ENCODE data around the gene RPS6KA5.

Gene RPS6KA5

GRCh38 chr14:90966493-90966892 lies 93.9 kb downstream of the RPS6KA5 start:
- Histone ChIP-seq H3K4me1 (ENCODE audit: control insufficient read depth in 1 of 2, insufficient read depth in 1 of 2, low read depth in 1 of 2, low read length in 1 of 2) (peaks cover 28 to 33% of the 10 kb centered on the region in 2 experiments), H3K27ac (no peak overlapping the region), H3K4me3 (ENCODE audit: low read depth in 1 of 2, low read length in 1 of 2) (no peak overlapping the region), H3K36me3 (no peaks in the 10 kb centered on the region), H3K9me3 (no peaks in the 10 kb centered on the region), H3K27me3 (no peaks in the 10 kb centered on the region)
- TF ChIP-seq, protein P1, sequence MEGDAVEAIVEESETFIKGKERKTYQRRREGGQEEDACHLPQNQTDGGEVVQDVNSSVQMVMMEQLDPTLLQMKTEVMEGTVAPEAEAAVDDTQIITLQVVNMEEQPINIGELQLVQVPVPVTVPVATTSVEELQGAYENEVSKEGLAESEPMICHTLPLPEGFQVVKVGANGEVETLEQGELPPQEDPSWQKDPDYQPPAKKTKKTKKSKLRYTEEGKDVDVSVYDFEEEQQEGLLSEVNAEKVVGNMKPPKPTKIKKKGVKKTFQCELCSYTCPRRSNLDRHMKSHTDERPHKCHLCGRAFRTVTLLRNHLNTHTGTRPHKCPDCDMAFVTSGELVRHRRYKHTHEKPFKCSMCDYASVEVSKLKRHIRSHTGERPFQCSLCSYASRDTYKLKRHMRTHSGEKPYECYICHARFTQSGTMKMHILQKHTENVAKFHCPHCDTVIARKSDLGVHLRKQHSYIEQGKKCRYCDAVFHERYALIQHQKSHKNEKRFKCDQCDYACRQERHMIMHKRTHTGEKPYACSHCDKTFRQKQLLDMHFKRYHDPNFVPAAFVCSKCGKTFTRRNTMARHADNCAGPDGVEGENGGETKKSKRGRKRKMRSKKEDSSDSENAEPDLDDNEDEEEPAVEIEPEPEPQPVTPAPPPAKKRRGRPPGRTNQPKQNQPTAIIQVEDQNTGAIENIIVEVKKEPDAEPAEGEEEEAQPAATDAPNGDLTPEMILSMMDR (IDR thresholded peaks at IDR 0.05): no peak

- Histone ChIP-seq H3K4me3 (ENCODE audit: low read depth in 1 of 2, low read length in 1 of 2) (no peak overlapping the region), H3K4me1 (ENCODE audit: control insufficient read depth in 1 of 2, insufficient read depth in 1 of 2, low read depth in 1 of 2, low read length in 1 of 2) (peaks cover 28 to 33% of the 10 kb centered on the region in 2 experiments), H3K27ac (no peak overlapping the region), H3K36me3 (no peaks in the 10 kb centered on the region), H3K9me3 (no peaks in the 10 kb centered on the region), H3K27me3 (no peaks in the 10 kb centered on the region)
- TF ChIP-seq, protein P1 (IDR thresholded peaks at IDR 0.05): no peak
Observed at GRCh38 chr14:90965765-90966164, 94.7 kb downstream of the RPS6KA5 start.

GRCh38 chr14:90963343-90963742 lies 97.1 kb downstream of the RPS6KA5 start:
- no peak overlapping the region for H3K4me3 ChIP-seq (ENCODE audit: low read depth in 1 of 2, low read length in 1 of 2)
- no peak overlapping the region for H3K27ac ChIP-seq
- TF ChIP-seq, protein P1 (IDR thresholded peaks at IDR 0.05): no peak
- peaks cover 7 to 13% of the 10 kb centered on the region in 2 experiments for H3K4me1 ChIP-seq (ENCODE audit: control insufficient read depth in 1 of 2, insufficient read depth in 1 of 2, low read depth in 1 of 2, low read length in 1 of 2)
- no peaks in the 10 kb centered on the region for H3K9me3 ChIP-seq
- no peaks in the 10 kb centered on the region for H3K27me3 ChIP-seq
- no peaks in the 10 kb centered on the region for H3K36me3 ChIP-seq

DNA sequence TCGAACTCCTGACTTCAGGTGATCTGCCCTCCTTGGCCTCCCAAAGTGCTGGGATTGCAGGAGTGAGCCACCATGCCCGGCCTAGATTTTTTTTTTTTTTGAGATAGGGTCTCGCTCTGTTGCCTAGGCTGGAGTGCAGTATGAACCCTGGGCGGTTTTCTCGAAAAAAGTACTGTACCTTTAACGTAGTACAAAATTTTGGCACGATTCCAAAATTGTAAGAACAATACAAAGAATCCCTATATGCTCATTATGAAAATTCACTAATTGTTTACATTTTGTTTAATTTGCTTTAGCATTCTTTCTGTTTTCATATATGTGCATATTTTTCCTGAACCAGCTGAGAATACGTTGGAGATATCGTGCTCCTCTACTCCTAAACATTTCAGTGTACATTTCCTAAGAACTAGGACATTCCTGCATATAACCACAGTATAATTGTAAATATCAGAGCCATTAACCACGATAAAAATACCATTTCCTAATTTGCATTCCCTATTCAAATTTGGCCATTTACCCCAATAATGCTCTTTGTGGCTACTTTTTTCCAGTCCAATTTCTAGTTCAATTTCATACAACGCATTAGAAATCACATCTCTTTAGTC lies 97.8 kb downstream of the RPS6KA5 start:
- TF ChIP-seq, protein P1 (IDR thresholded peaks at IDR 0.05): no peak
- Histone ChIP-seq H3K4me1 (ENCODE audit: control insufficient read depth in 1 of 2, insufficient read depth in 1 of 2, low read depth in 1 of 2, low read length in 1 of 2) (peaks cover 0 to 5% of the 10 kb centered on the region in 2 experiments), H3K27me3 (no peaks in the 10 kb centered on the region), H3K4me3 (ENCODE audit: low read depth in 1 of 2, low read length in 1 of 2) (no peak overlapping the region), H3K9me3 (no peaks in the 10 kb centered on the region), H3K36me3 (no peaks in the 10 kb centered on the region), H3K27ac (no peak overlapping the region)

DNA sequence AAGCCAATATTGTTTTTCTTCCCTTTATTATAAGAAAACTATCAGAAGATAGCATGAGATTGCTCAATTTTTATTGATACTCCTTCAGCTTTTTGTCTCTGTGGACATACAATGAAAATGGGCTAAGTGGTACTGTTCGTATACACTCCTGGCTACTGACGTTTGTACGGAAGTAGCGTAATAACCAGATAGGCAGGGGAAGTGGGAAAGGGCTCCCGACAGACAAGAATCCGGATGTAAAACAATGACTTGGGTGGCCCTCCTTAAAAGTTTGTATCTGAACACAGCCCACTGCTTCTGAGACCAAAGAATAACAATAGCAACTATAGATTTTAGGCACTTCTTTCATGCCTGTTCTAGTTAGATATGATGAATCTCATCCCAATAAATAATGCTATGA lies 99.6 kb downstream of the RPS6KA5 start:
- Histone ChIP-seq H3K4me1 (ENCODE audit: control insufficient read depth in 1 of 2, insufficient read depth in 1 of 2, low read depth in 1 of 2, low read length in 1 of 2) (no peaks in the 10 kb centered on the region), H3K4me3 (ENCODE audit: low read depth in 1 of 2, low read length in 1 of 2) (no peak overlapping the region), H3K27ac (no peak overlapping the region), H3K36me3 (no peaks in the 10 kb centered on the region), H3K9me3 (no peaks in the 10 kb centered on the region), H3K27me3 (no peaks in the 10 kb centered on the region)
- TF ChIP-seq, protein P1 (IDR thresholded peaks at IDR 0.05): no peak

All from neutrophil (primary cell).